GM18951 (cell line): ENCODE data around the gene LTBP1.

Experiments used
- POLR2A ChIP-seq: IDR thresholded peaks from 4 replicates; pipeline ENCODE4 v1.6.1; 2011; ENCODE audit warnings: mild to moderate bottlenecking; ENCODE audit not compliant: insufficient read length, insufficient read depth; ENCODE audit errors: extremely low read depth
- in situ Hi-C: fragments of 300-500 bp; cut with MboI; formaldehyde crosslinking; loops from one replicate; pipeline ENCODE4 v1.12.0; 2022; ENCODE audit warnings: low sequenced_read_pairs, mixed read lengths, inconsistent platforms; ENCODE audit not compliant: unreplicated experiment

The LTBP1 gene

DNA sequence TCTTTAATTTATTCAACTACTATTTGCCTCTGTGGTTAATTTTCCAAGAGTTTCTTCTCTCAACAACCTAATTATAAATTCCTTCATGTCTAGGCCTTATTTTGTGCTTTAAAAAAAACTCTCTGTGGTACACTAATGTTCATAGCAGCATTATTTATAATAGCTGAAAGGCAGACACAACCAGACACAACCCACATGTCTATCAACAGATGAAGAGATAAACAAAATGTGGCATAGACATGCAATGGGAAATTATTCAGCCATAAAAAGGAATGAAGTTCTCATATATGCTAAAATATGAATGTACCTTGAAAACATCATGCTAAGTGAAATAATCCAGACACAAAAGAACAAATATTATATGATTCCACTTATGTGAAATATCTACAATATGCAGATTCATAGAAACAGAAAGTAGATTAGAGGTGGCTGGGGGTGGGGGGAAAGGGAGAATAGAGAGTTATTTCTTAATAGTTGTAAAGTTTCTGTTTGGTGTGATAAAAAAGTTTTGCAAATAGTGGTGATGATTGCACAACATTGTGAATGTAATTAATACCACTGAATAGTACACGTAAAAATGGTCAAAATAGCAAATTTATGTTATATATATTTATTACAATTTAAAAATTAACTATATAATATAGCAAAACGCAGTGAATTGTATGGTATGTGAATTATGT is 501.6 kb downstream of the LTBP1 start:
- in situ Hi-C loops = no loop called here
- TF ChIP-seq POLR2A = no peak
